PC-9 (cell line): ENCODE data around the gene HMGCS1. TPM values are rescaled to one million over a fixed set of nuclear protein-coding genes. Genes with fewer than 3 reads are reported as not detected.

Source experiments
- BruUV-seq: library from RNA; stranded (reverse); fragments of 400-500 nt; replicated peaks from 2 replicates; lab custom pipeline; 2021; lab: Mats Ljungman, UMichigan
- CTCF ChIA-PET: fragments of 300-600 bp; sonication (Branson Sonifier 250); formaldehyde crosslinking; loops from one replicate; lab custom pipeline; 2022; ENCODE audit warnings: antibody characterized with exemption; lab: Charles Lee
- POLR2A ChIA-PET: fragments of 300-600 bp; sonication (Branson Sonifier 250); formaldehyde crosslinking; loops from one replicate; lab custom pipeline; 2022; ENCODE audit warnings: antibody characterized with exemption; ENCODE audit not compliant: unreplicated experiment; lab: Charles Lee
- DNase-seq, 2 experiments: peaks; one replicate each; pipeline versions ENCODE4 v3.0.0 to v3.0.0-alpha.2; 2015 to 2022; ENCODE audit warnings: mixed read lengths in 1 of 2
- H2AFZ ChIP-seq: fragments of 200-600 bp; sonication (generic); 2 replicates; pipeline ENCODE4 v1.8.1; 2017; ENCODE audit warnings: antibody characterized with exemption
- H3F3A ChIP-seq: fragments of 200-600 bp; sonication (generic); 2 replicates; pipeline ENCODE4 v1.8.1; 2017; ENCODE audit warnings: antibody characterized with exemption, mild to moderate bottlenecking, low read depth; ENCODE audit not compliant: insufficient read depth
- H3K27ac ChIP-seq: fragments of 200-600 bp; sonication (generic); 2 replicates; pipeline ENCODE4 v1.6.1; 2016; ENCODE audit warnings: mixed run types
- H3K27me3 ChIP-seq: fragments of 200-600 bp; sonication (generic); 2 replicates; pipeline ENCODE4 v1.6.1; 2016; ENCODE audit warnings: low read depth, mixed run types; ENCODE audit not compliant: insufficient read depth
- H3K36me3 ChIP-seq: fragments of 200-600 bp; sonication (generic); 2 replicates; pipeline ENCODE4 v1.6.1; 2016; ENCODE audit warnings: low read depth, mixed run types
- H3K4me1 ChIP-seq: fragments of 200-600 bp; sonication (generic); replicated peaks from 2 replicates; pipeline ENCODE4 v1.6.1; 2016; ENCODE audit warnings: mixed run types; ENCODE audit not compliant: insufficient read depth
- H3K4me2 ChIP-seq: fragments of 200-600 bp; sonication (generic); 2 replicates; pipeline ENCODE4 v1.6.1; 2017; ENCODE audit warnings: mixed run types
- H3K4me3 ChIP-seq: fragments of 200-600 bp; sonication (generic); 2 replicates; pipeline ENCODE4 v1.6.1; 2016; ENCODE audit warnings: mixed run types
- H3K79me2 ChIP-seq: fragments of 200-600 bp; sonication (generic); 2 replicates; pipeline ENCODE4 v1.6.1; 2017; ENCODE audit warnings: low read depth, mixed run types
- H3K9me2 ChIP-seq: fragments of 200-600 bp; sonication (generic); 2 replicates; pipeline ENCODE4 v1.8.1; 2017; ENCODE audit warnings: mild to moderate bottlenecking; ENCODE audit not compliant: insufficient read depth
- H3K9me3 ChIP-seq: fragments of 200-600 bp; sonication (generic); 2 replicates; pipeline ENCODE4 v1.8.1; 2016; ENCODE audit warnings: low read depth; ENCODE audit not compliant: insufficient read depth
- H4K20me1 ChIP-seq: fragments of 200-600 bp; sonication (generic); 2 replicates; pipeline ENCODE4 v1.8.1; 2017; ENCODE audit not compliant: insufficient read depth
- EZH2 ChIP-seq: fragments of 200-600 bp; sonication (generic); IDR thresholded peaks from 2 replicates; pipeline ENCODE4 v1.8.0; 2017; ENCODE audit warnings: antibody characterized with exemption, low read depth
- intact Hi-C: fragments of 100-400 bp; cut with micrococcal nuclease; formaldehyde crosslinking; loops from one replicate; pipeline ENCODE4 v1.10.0; 2022; ENCODE audit not compliant: unreplicated experiment
- total RNA-seq: library from RNA; stranded (reverse); gene quantifications from 2 replicates; pipeline ENCODE4 v1.2.3, GENCODE V29; 2021
- TF ChIP-seq, protein P1 (sequence below): fragments of 200-600 bp; sonication (generic); conservative IDR thresholded peaks from 2 replicates; pipeline ENCODE4 v1.6.1; 2017; ENCODE audit warnings: mixed run types, antibody characterized with exemption, mild to moderate bottlenecking, moderate library complexity

HMGCS1 gene
- total RNA-seq, 1 experiment from 2014 or later = 189 TPM

DNA sequence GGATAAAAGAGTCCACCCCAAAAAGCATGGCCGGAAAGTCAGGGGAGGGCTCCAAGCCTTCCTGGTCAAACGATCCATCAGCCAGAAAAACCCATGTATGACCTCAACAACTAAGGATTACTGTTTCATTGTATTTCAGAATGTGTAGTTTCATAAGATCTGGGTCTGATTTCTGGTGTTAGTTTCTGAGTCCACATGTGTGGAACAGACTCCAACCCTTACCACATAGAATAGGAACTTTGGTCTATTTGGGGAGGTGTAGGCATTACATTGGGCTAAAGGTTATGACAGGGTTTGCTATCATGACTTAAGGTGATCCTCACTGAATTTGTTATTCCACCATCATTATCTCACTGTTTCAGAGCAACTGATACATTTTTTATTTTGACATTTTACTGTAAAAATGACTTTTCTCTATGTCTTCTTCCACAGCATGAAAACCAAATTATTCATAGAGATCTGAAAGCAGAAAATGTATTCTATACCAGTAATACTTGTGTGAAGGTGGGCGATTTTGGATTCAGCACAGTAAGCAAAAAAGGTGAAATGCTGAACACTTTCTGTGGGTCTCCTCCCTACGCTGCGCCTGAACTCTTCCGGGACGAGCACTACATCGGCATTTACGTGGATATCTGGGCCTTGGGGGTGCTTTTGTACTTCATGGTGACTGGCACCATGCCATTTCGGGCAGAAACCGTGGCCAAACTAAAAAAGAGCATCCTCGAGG is 33.5 kb downstream of the HMGCS1 start:
- H3K4me3 ChIP-seq = no peak overlapping the region
- intact Hi-C loops = no loop called here
- no peaks in the 10 kb centered on the region; the same call in 1 of the 2 replicates for H3K27me3 ChIP-seq
- no peak for TF ChIP-seq EZH2
- TF ChIP-seq, protein P1, sequence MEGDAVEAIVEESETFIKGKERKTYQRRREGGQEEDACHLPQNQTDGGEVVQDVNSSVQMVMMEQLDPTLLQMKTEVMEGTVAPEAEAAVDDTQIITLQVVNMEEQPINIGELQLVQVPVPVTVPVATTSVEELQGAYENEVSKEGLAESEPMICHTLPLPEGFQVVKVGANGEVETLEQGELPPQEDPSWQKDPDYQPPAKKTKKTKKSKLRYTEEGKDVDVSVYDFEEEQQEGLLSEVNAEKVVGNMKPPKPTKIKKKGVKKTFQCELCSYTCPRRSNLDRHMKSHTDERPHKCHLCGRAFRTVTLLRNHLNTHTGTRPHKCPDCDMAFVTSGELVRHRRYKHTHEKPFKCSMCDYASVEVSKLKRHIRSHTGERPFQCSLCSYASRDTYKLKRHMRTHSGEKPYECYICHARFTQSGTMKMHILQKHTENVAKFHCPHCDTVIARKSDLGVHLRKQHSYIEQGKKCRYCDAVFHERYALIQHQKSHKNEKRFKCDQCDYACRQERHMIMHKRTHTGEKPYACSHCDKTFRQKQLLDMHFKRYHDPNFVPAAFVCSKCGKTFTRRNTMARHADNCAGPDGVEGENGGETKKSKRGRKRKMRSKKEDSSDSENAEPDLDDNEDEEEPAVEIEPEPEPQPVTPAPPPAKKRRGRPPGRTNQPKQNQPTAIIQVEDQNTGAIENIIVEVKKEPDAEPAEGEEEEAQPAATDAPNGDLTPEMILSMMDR = no peak
- no peak overlapping the region for H3K27ac ChIP-seq
- H3F3A ChIP-seq = no peaks in the 10 kb centered on the region
- no peaks in the 10 kb centered on the region; the same call in 1 of the 2 replicates for H3K9me2 ChIP-seq
- no peak for DNase-seq
- no peak overlapping the region for H2AFZ ChIP-seq
- no peaks in the 10 kb centered on the region for H3K9me3 ChIP-seq
- no TSS peak for BruUV-seq
- no peaks in the 10 kb centered on the region for H3K4me1 ChIP-seq
- H3K36me3 ChIP-seq = no peaks in the 10 kb centered on the region
- no peak overlapping the region for H3K4me2 ChIP-seq
- H3K79me2 ChIP-seq = no peaks in the 10 kb centered on the region
- CTCF ChIA-PET = no interaction called here
- POLR2A ChIA-PET = no interaction called here
- no peaks in the 10 kb centered on the region for H4K20me1 ChIP-seq

DNA sequence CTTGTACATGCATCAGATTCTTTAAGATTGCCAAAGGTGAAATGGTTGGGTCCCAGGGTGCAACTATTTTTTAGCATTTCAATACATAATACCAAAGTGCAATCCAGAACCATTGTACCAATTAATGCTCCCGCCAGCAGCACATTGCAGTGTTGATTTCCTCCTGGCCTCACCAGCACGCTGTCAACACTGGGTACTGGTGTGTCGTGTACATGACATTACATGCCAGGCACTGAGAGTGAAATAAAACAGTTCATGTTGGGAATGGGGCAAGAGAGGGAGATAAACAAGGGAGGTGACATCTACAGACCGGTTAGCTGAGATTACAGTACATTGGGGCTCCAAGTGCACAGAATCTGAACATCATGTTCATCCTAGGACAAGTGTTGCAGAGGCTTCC is 37.8 kb downstream of the HMGCS1 start:
- ChIA-PET CTCF (no interaction called here), POLR2A (no interaction called here)
- TF ChIP-seq, protein P1 = no peak
- no peak for TF ChIP-seq EZH2
- H3K9me2 ChIP-seq = no peaks in the 10 kb centered on the region
- no peaks in the 10 kb centered on the region for H3K36me3 ChIP-seq
- DNase-seq = no peak
- H3K4me3 ChIP-seq = no peak overlapping the region
- no peak overlapping the region for H3K27ac ChIP-seq
- 0 out of 2 replicates have a peak, but pooled peaks cover 6% of the 10 kb centered on the region for H3K4me1 ChIP-seq
- H3F3A ChIP-seq = no peaks in the 10 kb centered on the region
- H2AFZ ChIP-seq = no peak overlapping the region
- no peaks in the 10 kb centered on the region for H4K20me1 ChIP-seq
- no TSS peak for BruUV-seq
- no peak overlapping the region for H3K4me2 ChIP-seq
- intact Hi-C loops = no loop called here
- H3K9me3 ChIP-seq = no peaks in the 10 kb centered on the region
- no peaks in the 10 kb centered on the region for H3K79me2 ChIP-seq
- H3K27me3 ChIP-seq = no peaks in the 10 kb centered on the region

- no peak for TF ChIP-seq EZH2
- TF ChIP-seq, protein P1 = no peak
- Histone ChIP-seq H3K4me1 (0 out of 2 replicates have a peak, but pooled peaks cover 6% of the 10 kb centered on the region), H3K79me2 (no peaks in the 10 kb centered on the region), H4K20me1 (no peaks in the 10 kb centered on the region), H3F3A (no peaks in the 10 kb centered on the region), H2AFZ (no peak overlapping the region), H3K36me3 (no peaks in the 10 kb centered on the region), H3K9me2 (no peaks in the 10 kb centered on the region), H3K4me2 (no peak overlapping the region), H3K4me3 (no peak overlapping the region), H3K27ac (no peak overlapping the region), H3K27me3 (no peaks in the 10 kb centered on the region), H3K9me3 (no peaks in the 10 kb centered on the region)
- POLR2A ChIA-PET = no interaction called here
- no peak for DNase-seq
- CTCF ChIA-PET = no interaction called here
- intact Hi-C loops = no loop called here
- no TSS peak for BruUV-seq
Measured at GRCh38 chr5:43274435-43275114, 38.6 kb downstream of the HMGCS1 start.
